PC-9 (cell line): ENCODE measurements around the gene CORIN.

Source experiments
- CTCF ChIP-seq: fragments of 200-600 bp; sonication (generic); conservative IDR thresholded peaks from 2 replicates; pipeline ENCODE4 v1.6.1; 2017; ENCODE audit warnings: mixed run types, antibody characterized with exemption, mild to moderate bottlenecking, moderate library complexity
- EZH2 ChIP-seq: fragments of 200-600 bp; sonication (generic); IDR thresholded peaks from 2 replicates; pipeline ENCODE4 v1.8.0; 2017; ENCODE audit warnings: antibody characterized with exemption, low read depth

- TF ChIP-seq EZH2 (no peak), CTCF (no peak)
Measured at GRCh38 chr4:47651231-47651630, 186.6 kb downstream of the CORIN start.
